ENCODE measurements around the gene HBE1. TPM values are rescaled to one million over a fixed set of nuclear protein-coding genes. Genes with fewer than 3 reads are reported as not detected.

Gene HBE1
- total and polyA plus RNA-seq, 9 of the 15 experiments (the other 6 are each of a cell fraction or from before 2014, with no cell fraction given): 612 to 10,250 (median 2,181) TPM

GRCh38 chr11:5234381-5234834, 35.3 kb downstream of the HBE1 start, which contains the start of gene HBD (continued):
- TF ChIP-seq MEF2A (IDR thresholded peaks at IDR 0.05; ENCODE audit: control insufficient read depth, low read depth, low read length): peak; percentile 97
- no peak for TF ChIP-seq XRCC3 (IDR thresholded peaks at IDR 0.05)
- TF ChIP-seq KLF1 (tag; IDR thresholded peaks at IDR 0.05): no peak
- no peak for TF ChIP-seq KAT8 (IDR thresholded peaks at IDR 0.05; ENCODE audit: low read depth)
- no peak for TF ChIP-seq E2F1 (CRISPR knock-in tag; IDR thresholded peaks at IDR 0.05)
- no peak for TF ChIP-seq ERF (CRISPR knock-in tag; IDR thresholded peaks at IDR 0.05)
- TF ChIP-seq MAX (CRISPR knock-in tag; IDR thresholded peaks at IDR 0.05): no peak
- TF ChIP-seq THRAP3 (IDR thresholded peaks at IDR 0.05; ENCODE audit: borderline replicate concordance): no peak
- TF ChIP-seq ZNF408 (CRISPR knock-in tag; IDR thresholded peaks at IDR 0.05; ENCODE audit: low read depth): no peak
- no peak for TF ChIP-seq AFF4 (CRISPR knock-in tag; IDR thresholded peaks at IDR 0.05)
- no peak for TF ChIP-seq ZNF518B (CRISPR knock-in tag; IDR thresholded peaks at IDR 0.05)

All from K562 (cell line).